Measurements from ENCODE around the gene CDH4. TPM values are rescaled to one million over a fixed set of nuclear protein-coding genes. Genes with fewer than 3 reads are reported as not detected.

The CDH4 gene
- total RNA-seq, 1 experiment from 2014 or later: 5.3 TPM

DNA sequence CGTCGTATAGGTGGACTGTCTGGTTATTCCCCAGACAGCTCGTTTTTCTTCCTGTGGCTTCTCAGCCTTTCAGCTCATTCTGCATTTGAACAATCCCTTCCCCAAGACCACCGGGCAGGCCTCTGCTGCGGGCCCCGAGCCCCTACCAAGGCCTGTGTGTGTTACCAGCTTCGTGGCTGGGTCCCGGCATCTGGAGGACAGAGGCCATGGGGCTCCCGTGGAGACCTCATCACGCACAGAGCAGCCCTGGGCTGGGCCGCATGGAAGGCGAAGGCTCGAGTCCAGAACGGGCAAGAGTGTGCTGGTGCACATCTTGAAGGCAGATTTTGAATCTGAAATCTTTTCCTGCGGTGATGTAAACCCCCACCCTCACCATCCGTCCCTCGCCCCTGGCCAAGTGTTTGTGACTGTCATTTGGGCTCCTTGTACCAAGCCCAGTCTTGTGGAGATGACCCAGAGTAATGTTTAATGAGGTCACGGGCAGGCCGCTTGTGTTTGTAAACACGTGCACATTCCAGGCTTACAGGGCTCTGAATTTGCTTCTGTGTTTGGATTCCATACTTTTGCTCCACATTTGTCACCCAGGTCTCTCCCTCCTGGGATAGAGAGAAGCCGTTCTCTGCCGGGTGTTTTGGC lies 119.6 kb downstream of the CDH4 start (continued):
- TF ChIP-seq IRF1 (CRISPR knock-in tag; IDR thresholded peaks at IDR 0.05) (no peak), GABPB1 (CRISPR knock-in tag; IDR thresholded peaks at IDR 0.05) (no peak), NFYB (CRISPR knock-in tag; conservative IDR thresholded peaks at IDR 0.05; ENCODE audit: low read depth) (no peak)

- Mint-ChIP-seq H3K27ac (no peak overlapping the region), H3K9me3 (peaks cover 2% of the 10 kb centered on the region), H3K4me1 (peaks cover 20% of the 10 kb centered on the region), H3K36me3 (no peaks in the 10 kb centered on the region), H3K4me3 (no peak overlapping the region), H3K27me3 (ENCODE audit: low read depth) (peaks cover 40% of the 10 kb centered on the region)
- DNase-seq (ENCODE audit: low spot score) (no peak), ATAC-seq (no peak)
- CTCF ChIA-PET: interaction anchor here (1.3 kb wide), 1 partner anchor 144 kb away, joined by 3 read pairs; no protein-coding TSS in a partner anchor
- TF ChIP-seq JUN (CRISPR knock-in tag; IDR thresholded peaks at IDR 0.05): no peak
- TF ChIP-seq, protein P1, sequence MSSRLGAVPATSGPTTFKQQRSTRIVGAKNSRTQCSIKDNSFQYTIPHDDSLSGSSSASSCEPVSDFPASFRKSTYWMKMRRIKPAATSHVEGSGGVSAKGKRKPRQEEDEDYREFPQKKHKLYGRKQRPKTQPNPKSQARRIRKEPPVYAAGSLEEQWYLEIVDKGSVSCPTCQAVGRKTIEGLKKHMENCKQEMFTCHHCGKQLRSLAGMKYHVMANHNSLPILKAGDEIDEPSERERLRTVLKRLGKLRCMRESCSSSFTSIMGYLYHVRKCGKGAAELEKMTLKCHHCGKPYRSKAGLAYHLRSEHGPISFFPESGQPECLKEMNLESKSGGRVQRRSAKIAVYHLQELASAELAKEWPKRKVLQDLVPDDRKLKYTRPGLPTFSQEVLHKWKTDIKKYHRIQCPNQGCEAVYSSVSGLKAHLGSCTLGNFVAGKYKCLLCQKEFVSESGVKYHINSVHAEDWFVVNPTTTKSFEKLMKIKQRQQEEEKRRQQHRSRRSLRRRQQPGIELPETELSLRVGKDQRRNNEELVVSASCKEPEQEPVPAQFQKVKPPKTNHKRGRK (CRISPR knock-in tag; IDR thresholded peaks at IDR 0.05; ENCODE audit: borderline replicate concordance): no peak
- no peak for TF ChIP-seq FOXK1 (CRISPR knock-in tag; IDR thresholded peaks at IDR 0.05)
- TF ChIP-seq, protein P2, sequence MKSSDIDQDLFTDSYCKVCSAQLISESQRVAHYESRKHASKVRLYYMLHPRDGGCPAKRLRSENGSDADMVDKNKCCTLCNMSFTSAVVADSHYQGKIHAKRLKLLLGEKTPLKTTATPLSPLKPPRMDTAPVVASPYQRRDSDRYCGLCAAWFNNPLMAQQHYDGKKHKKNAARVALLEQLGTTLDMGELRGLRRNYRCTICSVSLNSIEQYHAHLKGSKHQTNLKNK (CRISPR knock-in tag; IDR thresholded peaks at IDR 0.05): no peak
- TF ChIP-seq, protein P3, sequence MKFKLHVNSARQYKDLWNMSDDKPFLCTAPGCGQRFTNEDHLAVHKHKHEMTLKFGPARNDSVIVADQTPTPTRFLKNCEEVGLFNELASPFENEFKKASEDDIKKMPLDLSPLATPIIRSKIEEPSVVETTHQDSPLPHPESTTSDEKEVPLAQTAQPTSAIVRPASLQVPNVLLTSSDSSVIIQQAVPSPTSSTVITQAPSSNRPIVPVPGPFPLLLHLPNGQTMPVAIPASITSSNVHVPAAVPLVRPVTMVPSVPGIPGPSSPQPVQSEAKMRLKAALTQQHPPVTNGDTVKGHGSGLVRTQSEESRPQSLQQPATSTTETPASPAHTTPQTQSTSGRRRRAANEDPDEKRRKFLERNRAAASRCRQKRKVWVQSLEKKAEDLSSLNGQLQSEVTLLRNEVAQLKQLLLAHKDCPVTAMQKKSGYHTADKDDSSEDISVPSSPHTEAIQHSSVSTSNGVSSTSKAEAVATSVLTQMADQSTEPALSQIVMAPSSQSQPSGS (CRISPR knock-in tag; IDR thresholded peaks at IDR 0.05; ENCODE audit: borderline replicate concordance, low read depth): no peak
- TF ChIP-seq ELF4 (CRISPR knock-in tag; IDR thresholded peaks at IDR 0.05; ENCODE audit: low read depth): no peak
- TF ChIP-seq, protein P4, sequence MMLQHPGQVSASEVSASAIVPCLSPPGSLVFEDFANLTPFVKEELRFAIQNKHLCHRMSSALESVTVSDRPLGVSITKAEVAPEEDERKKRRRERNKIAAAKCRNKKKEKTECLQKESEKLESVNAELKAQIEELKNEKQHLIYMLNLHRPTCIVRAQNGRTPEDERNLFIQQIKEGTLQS (CRISPR knock-in tag; conservative IDR thresholded peaks at IDR 0.05): no peak
- no peak for TF ChIP-seq ZNF138 (CRISPR knock-in tag; conservative IDR thresholded peaks at IDR 0.05)
- no peak for TF ChIP-seq FOXJ3 (CRISPR knock-in tag; IDR thresholded peaks at IDR 0.05; ENCODE audit: borderline replicate concordance)
- TF ChIP-seq, protein P5, sequence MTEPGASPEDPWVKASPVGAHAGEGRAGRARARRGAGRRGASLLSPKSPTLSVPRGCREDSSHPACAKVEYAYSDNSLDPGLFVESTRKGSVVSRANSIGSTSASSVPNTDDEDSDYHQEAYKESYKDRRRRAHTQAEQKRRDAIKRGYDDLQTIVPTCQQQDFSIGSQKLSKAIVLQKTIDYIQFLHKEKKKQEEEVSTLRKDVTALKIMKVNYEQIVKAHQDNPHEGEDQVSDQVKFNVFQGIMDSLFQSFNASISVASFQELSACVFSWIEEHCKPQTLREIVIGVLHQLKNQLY (CRISPR knock-in tag; IDR thresholded peaks at IDR 0.05): no peak
- no peak for TF ChIP-seq FOXP1 (CRISPR knock-in tag; IDR thresholded peaks at IDR 0.05; ENCODE audit: borderline replicate concordance)
- no peak for TF ChIP-seq NFYB (CRISPR knock-in tag; conservative IDR thresholded peaks at IDR 0.05; ENCODE audit: low read depth)
- no peak for TF ChIP-seq PRDM15 (CRISPR knock-in tag; IDR thresholded peaks at IDR 0.05)
- TF ChIP-seq, protein P6, sequence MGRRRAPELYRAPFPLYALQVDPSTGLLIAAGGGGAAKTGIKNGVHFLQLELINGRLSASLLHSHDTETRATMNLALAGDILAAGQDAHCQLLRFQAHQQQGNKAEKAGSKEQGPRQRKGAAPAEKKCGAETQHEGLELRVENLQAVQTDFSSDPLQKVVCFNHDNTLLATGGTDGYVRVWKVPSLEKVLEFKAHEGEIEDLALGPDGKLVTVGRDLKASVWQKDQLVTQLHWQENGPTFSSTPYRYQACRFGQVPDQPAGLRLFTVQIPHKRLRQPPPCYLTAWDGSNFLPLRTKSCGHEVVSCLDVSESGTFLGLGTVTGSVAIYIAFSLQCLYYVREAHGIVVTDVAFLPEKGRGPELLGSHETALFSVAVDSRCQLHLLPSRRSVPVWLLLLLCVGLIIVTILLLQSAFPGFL (CRISPR knock-in tag; IDR thresholded peaks at IDR 0.05; ENCODE audit: borderline replicate concordance): no peak
- POLR2A ChIA-PET: no interaction called here
Measured at GRCh38 chr20:61372137-61373054, 120.3 kb downstream of the CDH4 start.
